OCI-LY1 (cell line): ENCODE measurements around the gene CSAG3.
"Not testable (repeated sequence)": the region's sequence is repeated elsewhere in the genome, so short reads cannot be mapped to it uniquely, and the experiment has no call there.

Experiments used
- H2AFZ ChIP-seq: fragments of 200-600 bp; sonication (generic), shearing (Covaris generic); 2 replicates; pipeline ENCODE4 v1.6.0; 2014; ENCODE audit warnings: antibody characterized with exemption, mild to moderate bottlenecking, low read length
- H3F3A ChIP-seq: fragments of 200-600 bp; sonication (generic), shearing (Covaris generic); 2 replicates; pipeline ENCODE4 v1.6.0; 2014; ENCODE audit warnings: mild to moderate bottlenecking, antibody characterized with exemption, low read length, moderate library complexity; ENCODE audit not compliant: insufficient read depth
- H3K27ac ChIP-seq: fragments of 200-600 bp; sonication (generic); 2 replicates; pipeline ENCODE4 v1.5.1; 2014; ENCODE audit warnings: low read length, mixed run types, mild to moderate bottlenecking, low read depth; ENCODE audit not compliant: poor library complexity, severe bottlenecking
- H3K27me3 ChIP-seq: fragments of 200-600 bp; sonication (generic); 2 replicates; pipeline ENCODE4 v1.6.0; 2014; ENCODE audit warnings: antibody characterized with exemption, mild to moderate bottlenecking, low read length, moderate library complexity; ENCODE audit not compliant: insufficient read depth
- H3K36me3 ChIP-seq: fragments of 200-600 bp; sonication (generic); 2 replicates; pipeline ENCODE4 v1.6.1; 2014; ENCODE audit warnings: mild to moderate bottlenecking, antibody characterized with exemption, low read length, moderate library complexity, mixed read lengths; ENCODE audit not compliant: insufficient read depth
- H3K4me1 ChIP-seq: fragments of 200-600 bp; sonication (generic); 2 replicates; pipeline ENCODE4 v1.5.1; 2014; ENCODE audit warnings: mild to moderate bottlenecking, low read length, moderate library complexity; ENCODE audit not compliant: insufficient read depth, severe bottlenecking
- H3K4me2 ChIP-seq: fragments of 200-600 bp; sonication (generic), shearing (Covaris generic); 2 replicates; pipeline ENCODE4 v1.6.1; 2014; ENCODE audit warnings: low read length
- H3K4me3 ChIP-seq: fragments of 200-600 bp; sonication (generic); 2 replicates; pipeline ENCODE4 v1.5.1; 2014; ENCODE audit warnings: low read length, low read depth, mild to moderate bottlenecking, mixed read lengths; ENCODE audit not compliant: poor library complexity, severe bottlenecking
- H3K79me2 ChIP-seq: fragments of 200-600 bp; shearing (Covaris generic); 2 replicates; pipeline ENCODE4 v1.6.1; 2016; ENCODE audit warnings: mixed run types, low read length, mixed read lengths; ENCODE audit not compliant: insufficient read depth
- H3K9ac ChIP-seq: fragments of 200-600 bp; sonication (generic), shearing (Covaris generic); 2 replicates; pipeline ENCODE4 v1.6.1; 2014; ENCODE audit warnings: mild to moderate bottlenecking, low read length, mixed read lengths
- H3K9me2 ChIP-seq: fragments of 200-600 bp; sonication (generic), shearing (Covaris generic); 2 replicates; pipeline ENCODE4 v1.6.1; 2014; ENCODE audit warnings: low read depth, mild to moderate bottlenecking, low read length, mixed read lengths
- H3K9me3 ChIP-seq: fragments of 200-600 bp; shearing (Covaris generic); 2 replicates; pipeline ENCODE4 v1.6.1; 2014; ENCODE audit warnings: low read length, mixed read lengths
- H4K20me1 ChIP-seq: fragments of 200-600 bp; sonication (generic), shearing (Covaris generic); 2 replicates; pipeline ENCODE4 v1.6.0; 2016; ENCODE audit warnings: mild to moderate bottlenecking, low read length; ENCODE audit not compliant: insufficient read depth
- CTCF ChIP-seq: fragments of 200-600 bp; sonication (generic), shearing (Covaris generic); IDR thresholded peaks from 2 replicates; pipeline ENCODE4 v1.5.1; 2017; ENCODE audit warnings: mild to moderate bottlenecking, antibody characterized with exemption, low read length, moderate library complexity, mixed read lengths
- EZH2 ChIP-seq: fragments of 200-600 bp; sonication (generic), shearing (Covaris generic); IDR thresholded peaks from 2 replicates; pipeline ENCODE4 v1.8.0; 2017; ENCODE audit warnings: borderline replicate concordance, mixed run types, mild to moderate bottlenecking, antibody characterized with exemption, low read length, moderate library complexity, mixed read lengths

The CSAG3 gene

GRCh38 chrX:152761582-152761981 is 2.6 kb downstream of the CSAG3 start:
- not testable (repeated sequence) for H3K4me1 ChIP-seq, H2AFZ ChIP-seq, H3K9me3 ChIP-seq, H3K4me2 ChIP-seq, H3F3A ChIP-seq, H3K27ac ChIP-seq, H3K27me3 ChIP-seq, H3K36me3 ChIP-seq, H3K9me2 ChIP-seq, H3K79me2 ChIP-seq, H4K20me1 ChIP-seq, H3K9ac ChIP-seq, H3K4me3 ChIP-seq

GRCh38 chrX:152766562-152766961 is 7.5 kb downstream of the CSAG3 start:
- H2AFZ ChIP-seq, H3K79me2 ChIP-seq, H3K27me3 ChIP-seq, H3K9me2 ChIP-seq, H3K27ac ChIP-seq, H3K9ac ChIP-seq, H3K4me2 ChIP-seq, H4K20me1 ChIP-seq, H3K9me3 ChIP-seq, H3F3A ChIP-seq, H3K4me3 ChIP-seq, H3K4me1 ChIP-seq, H3K36me3 ChIP-seq: not testable (repeated sequence)

- H3K9ac ChIP-seq, H3K27ac ChIP-seq, H3K9me3 ChIP-seq, H3K4me2 ChIP-seq, H3K36me3 ChIP-seq, H3K4me1 ChIP-seq, H3K4me3 ChIP-seq, H4K20me1 ChIP-seq, H3K79me2 ChIP-seq, H3F3A ChIP-seq, H3K9me2 ChIP-seq, H3K27me3 ChIP-seq, H2AFZ ChIP-seq: not testable (repeated sequence)
Measured at GRCh38 chrX:152769549-152770289, 10.7 kb downstream of the CSAG3 start, which contains the start of gene MAGEA6. Gene MAGEA6 (minus strand): TSS chrX:152769689. CDS start chrX:152767650, 2,039 bp downstream.

GRCh38 chrX:152787062-152787461 is 28.0 kb downstream of the CSAG3 start:
- H4K20me1 ChIP-seq, H3K9me2 ChIP-seq, H3K36me3 ChIP-seq, H3F3A ChIP-seq, H2AFZ ChIP-seq, H3K4me1 ChIP-seq, H3K9me3 ChIP-seq, H3K27me3 ChIP-seq, H3K79me2 ChIP-seq, H3K9ac ChIP-seq, H3K27ac ChIP-seq, H3K4me2 ChIP-seq, H3K4me3 ChIP-seq: not testable (repeated sequence)

GRCh38 chrX:152798945-152799344 is 39.9 kb downstream of the CSAG3 start:
- H3K27me3 ChIP-seq, result no peaks in the 10 kb centered on the region

More at GRCh38 chrX:152798945-152799344, 39.9 kb downstream of the CSAG3 start:
- TF ChIP-seq CTCF (no peak), EZH2 (no peak)
- H3K4me3 ChIP-seq, result no peak overlapping the region
- no peak overlapping the region for H3K9ac ChIP-seq
- H3K9me2 ChIP-seq, result no peaks in the 10 kb centered on the region
- no peak overlapping the region for H3K4me2 ChIP-seq
- H3K27ac ChIP-seq, result no peak overlapping the region
- H3F3A ChIP-seq, result no peaks in the 10 kb centered on the region
- H3K4me1 ChIP-seq, result no peaks in the 10 kb centered on the region
- no peaks in the 10 kb centered on the region for H3K79me2 ChIP-seq
- H4K20me1 ChIP-seq, result no peaks in the 10 kb centered on the region
- H3K9me3 ChIP-seq, result no peaks in the 10 kb centered on the region
- H3K36me3 ChIP-seq, result no peaks in the 10 kb centered on the region
- H2AFZ ChIP-seq, result no peak overlapping the region
